Activated T-cell treated with anti-CD3 and anti-CD28 coated beads, Interleukin-2, amount 50 U/mL, for 24 hours (primary cell): ENCODE data around the gene BRD4.

Experiments used
- DNase-seq: peaks from one replicate; pipeline ENCODE4 v3.0.0-alpha.2; 2020
- H3K27ac Mint-ChIP-seq: 2 replicates; pipeline ENCODE4 v1.8.0; 2020; ENCODE audit warnings: mild to moderate bottlenecking, mixed read lengths
- H3K27me3 Mint-ChIP-seq: 2 replicates; pipeline ENCODE4 v1.8.0; 2020; ENCODE audit warnings: mixed read lengths
- H3K36me3 Mint-ChIP-seq: 2 replicates; pipeline ENCODE4 v1.8.0; 2020; ENCODE audit warnings: low read depth, mixed read lengths
- H3K4me1 Mint-ChIP-seq: 2 replicates; pipeline ENCODE4 v1.8.0; 2020; ENCODE audit warnings: low read depth, mixed read lengths
- H3K4me3 Mint-ChIP-seq: 2 replicates; pipeline ENCODE4 v1.8.0; 2020; ENCODE audit warnings: mild to moderate bottlenecking, moderate library complexity, mixed read lengths
- H3K9me3 Mint-ChIP-seq: 2 replicates; pipeline ENCODE4 v1.8.0; 2020; ENCODE audit warnings: mixed read lengths

Gene BRD4

DNA sequence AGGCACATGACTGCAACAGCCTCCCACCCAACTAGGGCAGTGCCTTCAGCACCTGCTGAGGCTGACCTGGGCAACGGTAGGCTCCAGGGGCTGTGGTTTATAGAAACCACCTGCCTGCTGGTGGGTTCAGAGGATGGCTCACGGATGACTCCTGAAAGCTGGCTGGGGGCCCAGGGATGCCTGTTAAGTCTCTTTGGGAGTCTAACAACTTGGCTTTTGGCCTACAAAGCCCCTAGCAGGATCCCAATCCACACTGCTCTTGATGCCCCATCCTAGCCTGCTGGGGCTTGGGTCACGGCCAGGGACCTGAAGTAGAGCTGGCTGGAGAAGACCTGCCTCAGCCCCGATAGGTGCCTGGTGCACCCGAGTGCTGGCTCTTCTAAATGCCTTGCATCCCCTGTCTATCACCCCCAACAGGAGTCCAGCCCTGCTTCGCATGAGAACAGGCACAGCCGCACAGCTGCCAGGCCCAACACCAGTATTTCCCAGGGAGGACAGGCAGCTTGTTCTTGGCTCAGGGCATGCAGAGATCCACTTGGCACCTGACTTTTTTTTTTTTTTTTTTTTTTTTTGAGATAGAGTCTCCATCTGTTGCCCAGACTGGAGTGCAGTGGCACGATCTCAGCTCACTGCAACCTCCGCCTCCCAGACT is 91.0 kb downstream of the BRD4 start:
- Mint-ChIP-seq H3K36me3 (peaks cover 83% of the 10 kb centered on the region), H3K27ac (peak overlapping the region; percentile 50), H3K27me3 (no peaks in the 10 kb centered on the region), H3K9me3 (no peaks in the 10 kb centered on the region), H3K4me1 (no peaks in the 10 kb centered on the region), H3K4me3 (no peak overlapping the region)
- DNase-seq = no peak

DNA sequence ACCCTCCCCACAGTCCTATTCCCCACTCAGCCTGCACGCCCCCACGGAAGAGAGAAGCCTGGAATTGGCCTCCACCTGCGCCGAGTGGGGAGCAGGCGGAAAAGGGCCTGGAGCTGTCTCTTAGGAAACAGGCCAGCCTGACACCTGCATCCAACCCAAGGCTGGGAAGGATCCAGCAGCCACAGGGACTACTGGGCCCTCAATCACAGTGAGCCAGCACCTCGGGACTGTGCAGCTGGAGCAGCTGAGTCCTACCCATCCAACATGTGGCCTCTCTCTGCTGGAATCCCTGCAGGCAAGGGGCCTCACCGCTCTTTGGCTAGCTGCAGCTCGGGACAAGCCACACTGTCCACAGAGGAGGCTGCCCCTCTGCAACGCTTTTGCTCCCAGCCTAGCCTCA is 91.8 kb downstream of the BRD4 start:
- Mint-ChIP-seq H3K27me3 (no peaks in the 10 kb centered on the region), H3K4me3 (no peak overlapping the region), H3K9me3 (no peaks in the 10 kb centered on the region), H3K4me1 (no peaks in the 10 kb centered on the region), H3K27ac (no peak overlapping the region), H3K36me3 (peaks cover 83% of the 10 kb centered on the region)
- DNase-seq = no peak

DNA sequence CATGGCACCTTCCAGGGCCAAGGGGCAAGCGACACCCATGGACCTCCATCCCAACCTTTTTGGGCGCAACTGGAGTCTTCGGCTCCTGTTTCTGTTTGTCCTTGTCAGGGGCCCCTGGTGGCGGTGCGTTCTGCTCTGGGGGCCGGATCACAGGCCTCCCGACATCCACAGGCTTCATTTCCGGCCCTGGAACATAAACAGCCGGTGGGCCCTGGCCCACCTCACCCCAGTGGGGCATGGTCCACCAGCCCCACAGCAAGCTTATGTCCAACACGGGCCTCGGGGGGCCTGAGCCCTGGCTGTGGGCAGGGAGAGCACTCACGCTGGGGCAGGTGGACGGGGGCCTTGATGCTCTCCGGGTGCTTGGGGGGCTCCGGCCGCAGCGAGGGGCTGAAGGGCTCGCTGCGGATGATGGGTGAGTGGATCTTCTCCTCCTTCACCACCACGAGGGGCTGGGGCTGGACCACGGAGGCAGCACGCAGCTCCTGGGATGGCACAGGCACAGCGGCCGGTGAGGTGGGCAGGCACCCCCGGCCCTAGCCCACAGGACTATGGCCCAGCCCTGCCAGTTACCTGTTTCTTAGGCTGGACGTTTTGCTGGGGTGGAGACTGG is 92.9 kb downstream of the BRD4 start:
- no peak overlapping the region for H3K27ac Mint-ChIP-seq
- no peaks in the 10 kb centered on the region for H3K27me3 Mint-ChIP-seq
- no peaks in the 10 kb centered on the region for H3K4me1 Mint-ChIP-seq
- no peak for DNase-seq
- H3K4me3 Mint-ChIP-seq = no peak overlapping the region
- H3K36me3 Mint-ChIP-seq = peaks cover 77% of the 10 kb centered on the region
- no peaks in the 10 kb centered on the region for H3K9me3 Mint-ChIP-seq

DNA sequence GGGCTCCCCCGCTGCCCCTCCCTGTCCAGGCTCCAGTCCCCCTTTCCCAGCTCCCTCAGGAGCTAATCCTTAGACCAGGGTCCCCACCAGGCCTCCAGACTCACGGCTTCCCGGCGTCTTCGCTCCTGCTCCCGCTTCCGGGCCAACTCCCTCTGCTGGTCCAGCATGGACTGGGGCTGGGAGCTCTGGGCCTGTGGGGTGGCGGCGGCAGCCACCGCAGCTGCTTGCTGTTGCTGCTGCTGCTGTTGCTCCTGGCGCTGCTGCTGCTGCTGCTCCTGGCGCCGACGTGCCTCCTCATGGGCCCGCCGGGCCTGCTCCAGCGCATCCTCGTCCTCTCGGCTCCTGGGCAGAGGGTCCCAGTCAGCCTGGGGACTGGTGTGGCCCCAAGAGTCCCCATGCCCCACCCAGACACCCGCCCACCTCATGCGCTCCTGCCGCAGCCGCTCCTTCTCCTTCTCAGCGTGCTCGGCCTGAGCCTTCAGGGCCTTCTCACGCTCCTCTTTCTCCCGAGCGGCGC is 93.6 kb downstream of the BRD4 start:
- H3K27me3 Mint-ChIP-seq = peaks cover 2% of the 10 kb centered on the region
- peak overlapping the region; percentile 26 for H3K27ac Mint-ChIP-seq
- DNase-seq = no peak
- peaks cover 71% of the 10 kb centered on the region for H3K36me3 Mint-ChIP-seq
- no peaks in the 10 kb centered on the region for H3K9me3 Mint-ChIP-seq
- H3K4me1 Mint-ChIP-seq = peaks cover 2% of the 10 kb centered on the region
- no peak overlapping the region for H3K4me3 Mint-ChIP-seq

DNA sequence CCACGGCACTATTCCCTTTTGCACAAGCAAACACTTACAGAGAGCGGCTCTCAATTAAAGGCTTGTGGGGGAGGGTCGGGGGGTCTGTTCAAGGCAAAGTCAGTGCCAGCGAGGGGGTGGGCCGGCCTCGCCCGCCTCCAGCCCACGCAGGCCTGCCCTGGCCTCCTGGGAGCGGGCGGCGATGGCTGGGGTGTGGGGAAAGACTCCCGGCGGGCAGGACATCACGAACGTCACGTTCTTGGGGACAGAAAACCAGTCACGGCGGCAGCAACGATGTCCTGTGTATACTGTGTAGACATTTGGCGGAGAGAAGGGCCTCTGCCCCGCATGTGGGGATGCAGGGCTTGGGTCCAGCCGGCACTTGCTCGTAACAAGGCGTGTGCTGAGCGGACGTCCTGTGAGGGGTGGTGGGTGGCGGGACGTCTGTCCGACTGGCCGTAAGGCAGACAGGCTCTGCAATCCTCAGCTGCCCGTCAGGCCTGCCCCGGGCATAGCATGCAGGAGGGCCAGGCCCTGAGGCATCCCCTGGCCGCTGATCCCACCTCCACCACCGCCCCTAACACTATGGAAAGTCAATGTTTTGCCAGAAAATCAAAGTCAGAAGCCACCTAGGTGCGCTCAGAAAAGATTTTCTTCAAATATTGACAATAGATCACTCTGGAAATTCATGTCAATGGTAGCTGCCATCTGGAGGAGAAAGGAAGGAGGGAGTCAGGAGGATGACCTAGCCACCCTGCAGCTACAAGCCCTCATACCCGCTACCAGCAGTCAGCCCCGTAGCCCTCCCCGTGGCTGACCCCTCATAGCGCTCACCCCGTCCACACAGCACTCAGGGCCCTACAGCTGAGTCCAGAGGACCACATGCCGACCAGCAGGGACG is 94.3 kb downstream of the BRD4 start:
- Mint-ChIP-seq H3K27ac (peak overlapping the region; percentile 47), H3K4me1 (peaks cover 5% of the 10 kb centered on the region), H3K36me3 (peaks cover 66% of the 10 kb centered on the region), H3K27me3 (peaks cover 7% of the 10 kb centered on the region), H3K4me3 (no peak overlapping the region), H3K9me3 (no peaks in the 10 kb centered on the region)
- DNase-seq = no peak

DNA sequence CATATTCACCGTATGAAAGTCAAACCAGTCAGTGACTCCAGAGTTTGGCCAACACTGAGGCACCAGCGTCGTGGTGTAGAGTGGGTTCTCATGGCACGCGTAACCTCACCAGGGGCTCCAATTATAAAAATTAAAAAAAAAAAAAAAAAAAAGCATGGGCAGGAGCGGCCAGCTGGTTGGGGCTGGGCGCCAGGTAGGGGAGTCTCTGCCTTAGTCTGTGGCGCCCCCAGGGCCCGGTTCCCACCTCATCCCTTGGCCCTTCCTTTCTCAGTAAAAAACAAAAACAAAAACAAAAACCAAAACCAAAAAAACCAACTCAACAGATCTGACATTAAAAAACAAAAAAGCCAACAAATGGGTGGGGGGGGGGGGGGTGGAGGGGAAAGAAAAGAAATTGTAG is 95.5 kb downstream of the BRD4 start:
- H3K36me3 Mint-ChIP-seq = peaks cover 57% of the 10 kb centered on the region
- no peak for DNase-seq
- no peak overlapping the region for H3K4me3 Mint-ChIP-seq
- peaks cover 16% of the 10 kb centered on the region for H3K27me3 Mint-ChIP-seq
- no peaks in the 10 kb centered on the region for H3K9me3 Mint-ChIP-seq
- H3K4me1 Mint-ChIP-seq = peaks cover 9% of the 10 kb centered on the region
- no peak overlapping the region for H3K27ac Mint-ChIP-seq

DNA sequence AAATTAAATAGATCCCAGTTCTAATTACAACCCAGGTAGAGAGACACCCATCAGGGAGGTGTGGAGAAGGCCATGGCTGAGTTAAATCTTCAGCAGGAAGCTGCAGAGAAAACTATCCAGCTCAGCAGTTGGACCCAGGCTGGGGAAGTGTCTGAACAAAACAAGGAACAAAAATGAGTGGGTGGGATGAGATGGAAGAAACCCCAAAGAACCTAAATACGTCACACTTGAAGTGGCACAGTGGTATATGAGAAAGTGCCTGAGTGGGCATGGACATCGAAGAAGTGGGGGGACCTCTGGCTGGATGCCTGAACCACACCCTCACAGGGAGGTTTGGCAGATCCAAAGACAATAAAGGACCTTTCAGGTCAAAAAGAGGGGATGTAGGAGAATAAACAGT is 96.6 kb downstream of the BRD4 start:
- peak overlapping the region; percentile 0 for H3K27ac Mint-ChIP-seq
- H3K4me1 Mint-ChIP-seq = peaks cover 9% of the 10 kb centered on the region

DNA sequence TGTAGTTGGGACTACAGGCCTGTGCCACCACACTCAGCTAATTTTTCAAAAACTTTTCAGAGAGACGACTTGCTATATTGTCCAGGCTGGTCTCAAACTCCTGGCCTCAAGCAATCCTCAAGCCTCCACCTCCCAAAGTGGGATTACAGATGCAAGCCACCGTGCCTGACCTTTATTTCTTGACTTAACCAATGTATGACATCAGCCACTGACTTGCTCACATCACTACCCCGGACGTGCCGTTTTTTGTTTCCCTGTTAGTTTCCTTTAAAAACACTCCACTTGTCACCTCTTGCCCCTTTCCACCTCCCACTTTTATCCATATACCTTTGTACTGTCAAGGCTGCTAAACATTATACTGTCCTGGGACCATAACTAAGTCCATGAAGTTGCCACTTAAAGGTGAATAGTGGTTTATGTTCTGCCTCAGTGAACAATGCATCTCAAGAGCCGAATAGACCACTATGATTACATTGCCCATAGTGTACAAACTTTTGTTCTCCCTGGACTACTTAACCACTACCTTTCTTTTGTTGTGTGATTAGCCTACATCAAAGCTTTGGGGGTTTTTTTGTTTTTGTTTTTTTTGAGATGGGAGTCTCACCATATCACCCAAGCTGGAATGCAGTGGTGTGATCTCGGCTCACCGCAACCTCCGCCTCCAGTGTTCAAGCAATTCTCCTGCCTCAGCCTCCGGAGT is 97.8 kb downstream of the BRD4 start:
- Mint-ChIP-seq H3K4me3 (no peak overlapping the region), H3K27ac (no peak overlapping the region), H3K4me1 (peaks cover 9% of the 10 kb centered on the region), H3K36me3 (peaks cover 40% of the 10 kb centered on the region), H3K27me3 (peaks cover 29% of the 10 kb centered on the region), H3K9me3 (no peaks in the 10 kb centered on the region)
- no peak for DNase-seq

More for the DNA sequence above, 96.6 kb downstream of the BRD4 start:
- no peaks in the 10 kb centered on the region for H3K9me3 Mint-ChIP-seq
- H3K27me3 Mint-ChIP-seq = peaks cover 26% of the 10 kb centered on the region
- no peak for DNase-seq
- peaks cover 48% of the 10 kb centered on the region for H3K36me3 Mint-ChIP-seq
- no peak overlapping the region for H3K4me3 Mint-ChIP-seq

DNA sequence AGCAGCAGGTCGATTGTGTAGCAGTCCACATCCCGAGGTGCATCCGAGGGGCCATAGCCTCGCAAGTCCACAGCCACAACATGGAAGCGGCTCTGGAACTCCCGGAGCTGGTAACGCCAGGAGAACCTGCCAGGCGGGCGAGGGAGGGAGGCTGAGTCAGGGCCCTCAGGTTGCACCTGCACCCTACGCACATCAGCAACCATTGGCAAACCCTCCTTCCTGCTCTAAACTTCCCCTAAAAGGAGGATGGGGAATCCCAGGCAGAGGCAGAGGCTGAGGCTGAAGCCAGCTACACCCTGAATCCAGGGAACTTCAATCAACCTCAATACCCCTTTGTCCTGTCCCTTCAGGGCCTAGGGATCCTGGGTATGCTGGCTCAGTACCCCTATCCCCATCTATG is 101.1 kb downstream of the BRD4 start:
- no peak overlapping the region for H3K27ac Mint-ChIP-seq
- peaks cover 12% of the 10 kb centered on the region for H3K36me3 Mint-ChIP-seq
- H3K9me3 Mint-ChIP-seq = no peaks in the 10 kb centered on the region
- peaks cover 34% of the 10 kb centered on the region for H3K27me3 Mint-ChIP-seq
- no peak for DNase-seq
- H3K4me3 Mint-ChIP-seq = peak overlapping the region; percentile 8
- H3K4me1 Mint-ChIP-seq = peaks cover 9% of the 10 kb centered on the region

DNA sequence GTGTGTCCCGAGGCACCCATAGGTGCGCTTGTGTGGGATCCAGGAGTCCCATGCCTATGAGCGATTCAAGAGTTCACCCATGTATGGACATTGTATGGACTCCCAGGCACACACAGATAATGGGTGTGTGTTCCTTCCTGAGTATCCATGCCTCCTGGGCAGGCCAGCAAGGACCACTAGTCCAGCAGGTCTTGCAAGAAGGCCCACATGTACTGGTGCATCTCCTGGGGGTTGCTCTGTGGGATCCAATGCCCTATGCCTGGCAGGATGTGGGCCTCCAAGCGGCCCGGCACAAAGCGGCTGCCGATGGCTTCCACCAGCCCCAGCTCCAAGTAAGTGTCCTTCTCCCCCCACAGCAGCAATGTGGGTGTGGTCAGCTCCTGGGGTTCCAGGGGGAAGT is 105.1 kb downstream of the BRD4 start:
- Mint-ChIP-seq H3K4me3 (no peak overlapping the region), H3K36me3 (no peaks in the 10 kb centered on the region), H3K27me3 (peaks cover 46% of the 10 kb centered on the region), H3K27ac (no peak overlapping the region), H3K4me1 (peaks cover 18% of the 10 kb centered on the region), H3K9me3 (no peaks in the 10 kb centered on the region)
- no peak for DNase-seq

DNA sequence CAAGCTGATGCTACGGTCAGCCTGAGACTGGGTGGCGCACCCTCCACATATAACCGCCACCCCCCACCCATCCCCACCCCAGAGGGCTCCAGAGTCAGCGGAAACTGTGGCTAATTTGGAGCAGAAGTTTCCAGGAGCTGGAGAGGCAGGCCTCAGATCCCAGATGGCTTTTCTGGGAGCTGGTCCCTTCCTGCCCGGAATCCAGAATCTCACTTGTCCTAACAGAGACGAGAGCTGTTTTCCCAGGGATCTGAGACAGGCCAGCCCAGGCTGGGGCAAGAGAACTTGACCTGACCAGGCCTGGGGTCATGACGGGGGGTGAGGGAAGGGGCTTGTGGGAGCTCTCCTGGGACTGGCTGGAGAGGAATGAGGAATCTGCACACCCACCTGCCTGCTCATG is 106.6 kb downstream of the BRD4 start:
- Mint-ChIP-seq H3K9me3 (no peaks in the 10 kb centered on the region), H3K36me3 (no peaks in the 10 kb centered on the region), H3K4me3 (no peak overlapping the region), H3K27me3 (peaks cover 34% of the 10 kb centered on the region), H3K27ac (no peak overlapping the region), H3K4me1 (peaks cover 16% of the 10 kb centered on the region)
- DNase-seq = no peak

DNA sequence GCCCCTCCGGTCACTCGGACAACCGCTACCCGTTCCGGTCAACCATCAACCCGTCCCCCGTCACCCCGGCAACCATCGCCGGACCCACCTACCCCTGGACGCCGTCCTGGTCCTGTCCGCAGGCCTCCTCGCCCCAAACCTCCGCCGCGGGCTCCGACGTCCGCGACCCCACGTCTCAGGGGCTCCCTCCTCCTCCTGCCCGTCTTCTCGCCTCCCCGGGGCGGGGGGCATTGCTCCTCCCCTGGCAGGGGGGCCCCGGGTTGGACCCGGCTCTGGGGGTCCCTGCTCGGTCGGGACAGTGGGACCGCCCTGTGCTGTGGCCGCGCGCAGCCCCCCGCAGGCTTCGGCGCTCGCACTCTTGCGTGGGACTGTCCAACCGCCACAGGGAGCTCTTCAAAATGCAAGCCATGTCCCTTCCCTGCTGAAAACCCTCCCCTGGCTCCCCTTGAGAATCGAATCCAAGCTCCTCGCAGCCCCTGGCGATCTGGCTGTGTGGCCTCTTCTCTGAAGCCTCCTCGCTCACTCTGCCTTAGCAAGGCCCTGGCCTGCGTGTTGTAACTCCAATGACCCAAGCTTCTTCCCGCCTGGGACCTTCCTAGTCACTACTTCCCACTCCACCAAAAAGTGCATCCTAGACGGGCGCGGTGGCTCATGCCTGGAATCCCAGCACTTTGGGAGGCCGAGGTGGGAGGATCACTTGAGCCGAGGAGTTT is 108.5 kb downstream of the BRD4 start:
- Mint-ChIP-seq H3K4me3 (peak overlapping the region; percentile 80), H3K36me3 (no peaks in the 10 kb centered on the region), H3K4me1 (peaks cover 16% of the 10 kb centered on the region), H3K9me3 (no peaks in the 10 kb centered on the region), H3K27me3 (peaks cover 33% of the 10 kb centered on the region), H3K27ac (peak overlapping the region; percentile 64)
- DNase-seq = no peak

DNA sequence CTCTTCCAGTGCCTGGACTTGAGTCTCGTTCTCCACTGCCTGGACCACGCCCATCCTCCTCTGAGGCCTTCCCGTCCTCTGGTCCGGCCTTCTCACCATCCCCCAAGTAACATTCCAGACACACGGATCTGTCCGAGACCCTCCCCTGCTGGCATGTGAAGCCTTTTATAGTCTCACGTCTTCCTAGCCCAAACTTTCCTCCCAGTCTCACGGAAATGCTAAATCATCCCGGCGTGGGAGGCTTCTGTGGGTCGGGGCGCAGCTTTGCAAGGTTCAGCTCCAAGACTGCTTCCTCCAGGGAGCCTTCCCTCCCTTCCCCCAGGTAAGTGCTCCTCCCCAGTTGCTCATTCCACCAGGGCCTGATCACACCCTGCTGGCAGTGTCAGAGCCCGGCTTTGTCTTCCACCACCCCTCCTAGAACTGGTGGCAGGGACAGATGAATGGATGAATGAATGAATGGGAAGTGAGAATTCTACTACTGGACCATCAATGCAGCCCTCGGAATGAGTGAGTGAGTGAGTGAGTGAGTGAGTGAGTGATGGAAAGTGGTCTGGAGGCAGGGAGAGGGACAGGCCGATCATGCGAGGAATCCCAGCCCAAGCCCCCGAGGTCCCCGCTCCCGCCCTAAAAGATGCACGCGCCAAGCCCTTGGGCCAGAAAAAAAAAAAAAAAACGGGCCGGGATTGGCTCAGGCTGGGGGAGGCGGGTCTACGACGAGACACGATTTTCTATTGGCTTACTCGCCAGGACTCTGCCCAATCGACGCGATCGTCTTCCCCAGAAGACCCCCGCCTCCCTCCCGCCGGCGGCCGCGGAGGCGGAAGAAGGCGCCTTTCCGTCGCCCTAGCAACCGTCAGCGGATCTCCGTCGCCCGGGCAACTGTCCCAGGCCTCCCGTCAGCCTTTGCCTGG is 109.3 kb downstream of the BRD4 start:
- Mint-ChIP-seq H3K27me3 (peaks cover 33% of the 10 kb centered on the region), H3K9me3 (no peaks in the 10 kb centered on the region), H3K27ac (peak overlapping the region; percentile 64), H3K36me3 (no peaks in the 10 kb centered on the region), H3K4me1 (peaks cover 16% of the 10 kb centered on the region), H3K4me3 (peak overlapping the region; percentile 80)
- peak; percentile 80 for DNase-seq
